Astrocyte (in vitro differentiated cells and primary cell): ENCODE measurements around the gene SHBG. TPM values are rescaled to one million over a fixed set of nuclear protein-coding genes. Genes with fewer than 3 reads are reported as not detected.
A peak's percentile ranks its signal among the peaks of the same experiment; 100 is the strongest.

ENCODE experiments used
- DNase-seq: peaks from one replicate; pipeline ENCODE4 v3.0.0-alpha.2; 2010; ENCODE audit warnings: low read depth
- FAIRE-seq: peaks from 2 replicates; lab custom pipeline; 2011; peaks lifted over from hg19 to GRCh38; lab: Jason Lieb, UNC
- H2AFZ ChIP-seq: 2 replicates; pipeline ENCODE4 v1.6.0; 2012; ENCODE audit warnings: low read depth, low read length, inconsistent platforms
- H3K27ac ChIP-seq: 2 replicates; pipeline ENCODE4 v1.5.1; 2011; ENCODE audit warnings: low read depth, low read length, inconsistent platforms
- H3K27me3 ChIP-seq: 2 replicates; pipeline ENCODE4 v1.6.0; 2011; ENCODE audit warnings: low read length, inconsistent platforms; ENCODE audit not compliant: insufficient read depth
- H3K36me3 ChIP-seq: 2 replicates; pipeline ENCODE4 v1.5.1; 2011; ENCODE audit warnings: low read length, inconsistent platforms; ENCODE audit not compliant: insufficient read depth
- H3K4me1 ChIP-seq: 2 replicates; pipeline ENCODE4 v1.5.1; 2011; ENCODE audit warnings: low read length, inconsistent platforms; ENCODE audit not compliant: insufficient read depth
- H3K4me2 ChIP-seq: 2 replicates; pipeline ENCODE4 v1.6.0; 2012; ENCODE audit warnings: low read length, inconsistent platforms
- H3K4me3 ChIP-seq: 2 replicates; pipeline ENCODE4 v1.5.1; 2011; ENCODE audit warnings: low read depth, mild to moderate bottlenecking, low read length, inconsistent platforms; ENCODE audit not compliant: insufficient read depth
- H3K79me2 ChIP-seq: 2 replicates; pipeline ENCODE4 v1.6.0; 2012; ENCODE audit warnings: mild to moderate bottlenecking, low read length, inconsistent platforms; ENCODE audit not compliant: insufficient read depth
- H3K9ac ChIP-seq: 2 replicates; pipeline ENCODE4 v1.6.0; 2012; ENCODE audit warnings: mild to moderate bottlenecking, low read length, inconsistent platforms
- H3K9me3 ChIP-seq: 2 replicates; pipeline ENCODE4 v1.5.1; 2012; ENCODE audit warnings: low read depth, mild to moderate bottlenecking, low read length, inconsistent platforms; ENCODE audit not compliant: insufficient read depth
- H4K20me1 ChIP-seq: 2 replicates; pipeline ENCODE4 v1.6.0; 2012; ENCODE audit warnings: low read length, inconsistent platforms; ENCODE audit not compliant: insufficient read depth
- H3K27ac Mint-ChIP-seq: one replicate; pipeline ENCODE4 v1.8.0; 2021; ENCODE audit warnings: mild to moderate bottlenecking, mixed read lengths; ENCODE audit not compliant: unreplicated experiment
- H3K27me3 Mint-ChIP-seq: one replicate; pipeline ENCODE4 v1.8.0; 2021; ENCODE audit warnings: low read depth, mixed read lengths; ENCODE audit not compliant: unreplicated experiment
- H3K36me3 Mint-ChIP-seq: one replicate; pipeline ENCODE4 v1.8.0; 2021; ENCODE audit warnings: low read depth, mixed read lengths; ENCODE audit not compliant: unreplicated experiment
- H3K4me1 Mint-ChIP-seq: one replicate; pipeline ENCODE4 v1.8.0; 2021; ENCODE audit warnings: low read depth, mixed read lengths; ENCODE audit not compliant: unreplicated experiment
- H3K4me3 Mint-ChIP-seq: one replicate; pipeline ENCODE4 v1.8.0; 2021; ENCODE audit warnings: mild to moderate bottlenecking, moderate library complexity, mixed read lengths; ENCODE audit not compliant: unreplicated experiment
- H3K9me3 Mint-ChIP-seq: one replicate; pipeline ENCODE4 v1.8.0; 2021; ENCODE audit warnings: mild to moderate bottlenecking, mixed read lengths; ENCODE audit not compliant: unreplicated experiment
- CTCF ChIP-seq: IDR thresholded peaks from 2 replicates; pipeline ENCODE4 v1.5.1; 2011; ENCODE audit warnings: low read depth, mild to moderate bottlenecking, inconsistent platforms, low read length, moderate library complexity; ENCODE audit not compliant: insufficient read depth
- EZH2 ChIP-seq: IDR thresholded peaks from 2 replicates; pipeline ENCODE4 v1.6.1; 2012; ENCODE audit warnings: mild to moderate bottlenecking, low read length, inconsistent platforms; ENCODE audit not compliant: insufficient read depth
- total RNA-seq: library from RNA; stranded (reverse); gene quantifications from 2 replicates; pipeline ENCODE4 v1.2.1, GENCODE V29; 2021

Gene SHBG
- total RNA-seq, 1 donor from 2014 or later = 0.79 TPM

- no peak for FAIRE-seq
These were observed 3.6 kb upstream of the SHBG start for GRCh38 chr17:7626307-7626706.

GRCh38 chr17:7626956-7627249, 3.0 kb upstream of the SHBG start:
- H3K79me2 ChIP-seq = peaks cover 10% of the 10 kb centered on the region
- no peaks in the 10 kb centered on the region for H3K9me3 ChIP-seq
- H3K4me2 ChIP-seq = peak overlapping the region; percentile 99
- H2AFZ ChIP-seq = peak overlapping the region; percentile 74
- H3K4me1 ChIP-seq = peaks cover 6% of the 10 kb centered on the region
- H3K4me3 ChIP-seq = peak overlapping the region; percentile 72
- peak overlapping the region; percentile 92 for H3K9ac ChIP-seq
- no peaks in the 10 kb centered on the region for H3K9me3 Mint-ChIP-seq
- DNase-seq = no peak
- TF ChIP-seq CTCF = no peak
- no peak for TF ChIP-seq EZH2
- H3K4me3 Mint-ChIP-seq = peak overlapping the region; percentile 89
- H3K36me3 ChIP-seq = no peaks in the 10 kb centered on the region
- H4K20me1 ChIP-seq = peaks cover 6% of the 10 kb centered on the region
- H3K4me1 Mint-ChIP-seq = no peaks in the 10 kb centered on the region
- no peak for FAIRE-seq
- peak overlapping the region; percentile 14 for H3K27ac ChIP-seq
- H3K27me3 Mint-ChIP-seq = peaks cover 7% of the 10 kb centered on the region
- H3K36me3 Mint-ChIP-seq = peaks cover 4% of the 10 kb centered on the region
- no peaks in the 10 kb centered on the region for H3K27me3 ChIP-seq
- peak overlapping the region; percentile 87 for H3K27ac Mint-ChIP-seq

More at GRCh38 chr17:7626307-7626706, 3.6 kb upstream of the SHBG start:
- Histone ChIP-seq H3K27me3 (no peaks in the 10 kb centered on the region), H3K4me2 (peak overlapping the region; percentile 99), H2AFZ (no peak overlapping the region), H3K4me1 (peaks cover 6% of the 10 kb centered on the region), H3K27ac (no peak overlapping the region), H3K79me2 (peaks cover 10% of the 10 kb centered on the region), H3K9ac (no peak overlapping the region), H4K20me1 (peaks cover 6% of the 10 kb centered on the region), H3K9me3 (no peaks in the 10 kb centered on the region), H3K36me3 (no peaks in the 10 kb centered on the region), H3K4me3 (peak overlapping the region; percentile 72)
- no peak for DNase-seq
- no peaks in the 10 kb centered on the region for H3K9me3 Mint-ChIP-seq
- H3K36me3 Mint-ChIP-seq = peaks cover 4% of the 10 kb centered on the region
- H3K27me3 Mint-ChIP-seq = peaks cover 4% of the 10 kb centered on the region
- no peak for TF ChIP-seq EZH2
- TF ChIP-seq CTCF = no peak
- peak overlapping the region; percentile 53 for H3K27ac Mint-ChIP-seq
- H3K4me1 Mint-ChIP-seq = no peaks in the 10 kb centered on the region
- H3K4me3 Mint-ChIP-seq = peak overlapping the region; percentile 89

GRCh38 chr17:7627250-7628121, 2.4 kb upstream of the SHBG start, which contains the start of gene SAT2:
Gene SAT2, minus strand, starts transcription at chr17:7627821. Its CDS starts 186 bp downstream, at chr17:7627635.
- peak within 1 kb of the TSS; percentile 70 for H3K27ac ChIP-seq
- Mint-ChIP-seq H3K27me3 (peaks cover 7% of the 10 kb centered on the region), H3K9me3 (no peaks in the 10 kb centered on the region), H3K4me3 (peak within 1 kb of the TSS; percentile 89), H3K4me1 (no peaks in the 10 kb centered on the region), H3K27ac (peak within 1 kb of the TSS; percentile 87), H3K36me3 (peaks cover 4% of the 10 kb centered on the region)
- H3K79me2 ChIP-seq = peaks cover 10% of the 10 kb centered on the region
- peak within 1 kb of the TSS; percentile 99 for H3K4me2 ChIP-seq
- peak within 1 kb of the TSS; percentile 92 for H3K9ac ChIP-seq
- DNase-seq (peak; percentile 81), FAIRE-seq (no peak)
- H3K4me3 ChIP-seq = peak within 1 kb of the TSS; percentile 72
- no peaks in the 10 kb centered on the region for H3K36me3 ChIP-seq
- peak within 1 kb of the TSS; percentile 82 for H2AFZ ChIP-seq
- TF ChIP-seq CTCF (no peak), EZH2 (no peak)
- H4K20me1 ChIP-seq = peaks cover 6% of the 10 kb centered on the region
- no peaks in the 10 kb centered on the region for H3K27me3 ChIP-seq
- no peaks in the 10 kb centered on the region for H3K9me3 ChIP-seq
- peaks cover 6% of the 10 kb centered on the region for H3K4me1 ChIP-seq
